ENCODE measurements around the gene FXR2. TPM values are rescaled to one million over a fixed set of nuclear protein-coding genes. Genes with fewer than 3 reads are reported as not detected.

FXR2 gene
- total RNA-seq, 4 donors from 2014 or later, result 12.2 to 35.0 (median 25.1) TPM

GRCh38 chr17:7577327-7578199, 37.1 kb downstream of the FXR2 start:
- no peak for TF ChIP-seq CTCF (IDR thresholded peaks at IDR 0.05; ENCODE audit: low read depth)

DNA sequence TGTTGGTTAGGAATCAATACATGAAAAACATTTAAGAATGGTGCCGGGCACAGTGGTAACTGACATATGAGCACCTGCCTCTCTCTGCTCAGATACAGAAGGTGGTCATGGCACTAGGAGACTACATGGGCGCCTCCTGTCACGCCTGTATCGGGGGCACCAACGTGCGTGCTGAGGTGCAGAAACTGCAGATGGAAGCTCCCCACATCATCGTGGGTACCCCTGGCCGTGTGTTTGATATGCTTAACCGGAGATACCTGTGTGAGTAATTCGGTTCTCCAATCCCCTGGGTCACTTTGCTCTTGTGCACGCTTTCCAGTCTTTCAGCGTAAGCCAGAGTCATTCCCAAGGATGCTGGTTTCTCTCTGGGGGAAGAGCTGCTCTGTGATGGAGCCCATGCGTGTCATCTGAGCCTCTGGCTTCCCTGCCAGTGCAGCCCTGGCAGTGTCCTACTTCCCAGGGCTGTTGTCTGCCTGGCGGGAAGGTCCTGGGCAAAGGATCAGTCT, 38.2 kb downstream of the FXR2 start:
- TF ChIP-seq CTCF (IDR thresholded peaks at IDR 0.05; ENCODE audit: low read depth), result no peak

GRCh38 chr17:7575959-7576358, 38.7 kb downstream of the FXR2 start:
- TF ChIP-seq CTCF (IDR thresholded peaks at IDR 0.05; ENCODE audit: low read depth), result no peak

DNA sequence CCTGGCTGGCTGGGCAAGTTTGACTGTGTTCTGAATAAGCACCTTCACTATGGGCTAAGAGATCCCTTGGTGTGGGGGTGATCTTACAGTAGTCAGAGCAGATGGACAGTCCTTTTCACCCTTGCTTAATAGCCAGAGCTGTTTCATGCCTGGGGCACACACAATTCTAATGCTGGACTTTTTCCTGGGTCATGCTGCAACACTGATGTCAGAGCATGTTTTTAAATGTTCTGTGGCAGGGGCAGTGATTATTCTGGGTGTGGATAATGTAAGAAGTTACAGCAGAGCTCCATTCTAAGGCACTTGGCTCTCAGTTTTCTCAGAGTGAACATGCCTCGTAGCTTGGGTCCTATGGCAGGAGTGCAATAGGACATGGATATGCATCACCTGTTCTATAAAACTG, 39.2 kb downstream of the FXR2 start:
- no peak for TF ChIP-seq CTCF (IDR thresholded peaks at IDR 0.05; ENCODE audit: low read depth)

- TF ChIP-seq CTCF (IDR thresholded peaks at IDR 0.05; ENCODE audit: low read depth), result no peak
These were observed 40.3 kb downstream of the FXR2 start for GRCh38 chr17:7574176-7574953.

DNA sequence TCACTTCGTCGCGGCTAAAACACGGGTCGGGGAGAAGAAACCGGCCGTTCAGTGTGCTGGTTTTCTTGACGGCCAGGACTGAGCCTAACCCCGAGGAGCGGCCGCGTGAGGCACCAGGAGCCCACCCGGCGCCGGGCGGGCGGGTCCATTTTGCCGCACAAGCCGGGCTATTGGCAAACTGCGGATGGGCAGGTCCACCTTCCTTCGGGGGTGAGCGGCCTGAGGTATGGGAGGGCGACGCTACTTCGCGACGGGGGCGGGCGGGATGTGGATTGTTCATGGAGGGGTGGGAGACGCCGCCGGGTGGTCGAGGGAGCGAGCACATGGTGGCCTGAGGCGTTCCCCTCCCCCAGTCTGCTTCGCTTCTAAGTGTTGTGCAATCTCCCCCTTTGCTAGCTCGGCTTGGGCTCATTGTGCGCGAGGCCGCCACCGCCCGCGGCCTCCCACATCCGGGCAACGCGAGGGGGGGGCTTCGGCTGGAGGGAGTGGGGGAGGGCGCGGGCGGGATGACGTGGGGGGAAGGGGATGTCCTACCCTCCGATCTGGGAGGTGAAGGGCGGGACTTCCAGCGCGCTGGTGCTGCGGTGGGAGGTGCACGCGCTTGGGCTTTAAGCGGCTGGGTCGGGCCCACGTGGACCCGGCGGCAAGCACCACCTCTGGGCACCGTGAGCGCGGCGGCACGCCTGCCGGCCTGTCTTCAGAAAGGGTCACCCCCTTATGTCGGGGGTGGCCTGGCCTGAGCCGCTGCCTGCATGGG, 41.2 kb downstream of the FXR2 start:
- no peak for TF ChIP-seq CTCF (IDR thresholded peaks at IDR 0.05; ENCODE audit: low read depth)
